Smooth muscle cell (in vitro differentiated cells): ENCODE results near the gene ANKRD33B. TPM values are rescaled to one million over a fixed set of nuclear protein-coding genes. Genes with fewer than 3 reads are reported as not detected.

ENCODE experiments used
- DNase-seq: peaks from one replicate; lab custom pipeline; 2025; ENCODE audit not compliant: unreplicated experiment; lab: John Stamatoyannopoulos, UW
- H2AFZ ChIP-seq: fragments of 200-600 bp; sonication (generic); 2 replicates; pipeline ENCODE4 v1.6.0; 2016; ENCODE audit warnings: antibody characterized with exemption, low read depth, mild to moderate bottlenecking
- H3F3A ChIP-seq: fragments of 200-600 bp; sonication (generic); 2 replicates; pipeline ENCODE4 v1.6.0; 2017; ENCODE audit warnings: antibody characterized with exemption, low read depth
- H3K27ac ChIP-seq: fragments of 200-600 bp; sonication (generic); 2 replicates; pipeline ENCODE4 v1.5.1; 2016; ENCODE audit warnings: low read depth, mild to moderate bottlenecking
- H3K27me3 ChIP-seq: fragments of 200-600 bp; sonication (generic); 2 replicates; pipeline ENCODE4 v1.6.1; 2016; ENCODE audit warnings: low read depth, mild to moderate bottlenecking
- H3K36me3 ChIP-seq: fragments of 200-600 bp; sonication (generic); 2 replicates; pipeline ENCODE4 v1.5.1; 2016; ENCODE audit warnings: low read depth
- H3K4me1 ChIP-seq: fragments of 200-600 bp; sonication (generic); 2 replicates; pipeline ENCODE4 v1.5.1; 2016; ENCODE audit warnings: low read depth
- H3K4me2 ChIP-seq: fragments of 200-600 bp; sonication (generic); 2 replicates; pipeline ENCODE4 v1.6.0; 2016; ENCODE audit warnings: mild to moderate bottlenecking
- H3K4me3 ChIP-seq: fragments of 200-600 bp; sonication (generic); 2 replicates; pipeline ENCODE4 v1.5.1; 2016; ENCODE audit warnings: mild to moderate bottlenecking
- H3K79me2 ChIP-seq: fragments of 200-600 bp; sonication (generic); 2 replicates; pipeline ENCODE4 v1.6.0; 2016; ENCODE audit warnings: low read depth, mild to moderate bottlenecking
- H3K9ac ChIP-seq: fragments of 200-600 bp; sonication (generic); 2 replicates; pipeline ENCODE4 v1.6.0; 2016; ENCODE audit warnings: low read depth
- H3K9me3 ChIP-seq: fragments of 200-600 bp; sonication (generic); replicated peaks from 2 replicates; pipeline ENCODE4 v1.5.1; 2016; ENCODE audit warnings: low read depth
- H4K20me1 ChIP-seq: fragments of 200-600 bp; sonication (generic); 2 replicates; pipeline ENCODE4 v1.6.0; 2016; ENCODE audit warnings: low read depth
- CTCF ChIP-seq: fragments of 200-600 bp; sonication (generic); IDR thresholded peaks from 2 replicates; pipeline ENCODE4 v1.5.1; 2017; ENCODE audit warnings: borderline replicate concordance, mild to moderate bottlenecking, antibody characterized with exemption; ENCODE audit not compliant: insufficient read depth, poor library complexity, severe bottlenecking
- WGBS: methylation state at CpG from one replicate; pipeline ENCODE4 v1.1.7; 2016; ENCODE audit warnings: low lambda C conversion rate; 5-methylcytosine and 5-hydroxymethylcytosine counted together
- polyA plus RNA-seq: library from polyadenylated mRNA; unstranded; fragments of >200 nt; fragmentation: Nextera tagmentation; extraction: Ambion mirVana; gene quantifications from 2 replicates; pipeline ENCODE4 v1.2.1, GENCODE V29; 2016
- total RNA-seq: library from RNA; depleted of rRNA; stranded (reverse); fragments of >200 nt; gene quantifications from 2 replicates; pipeline ENCODE4 v1.2.3, GENCODE V29; 2014

ANKRD33B gene
- total and polyA plus RNA-seq, 2 experiments from 2014 or later: 1.2 to 2.2 TPM

DNA sequence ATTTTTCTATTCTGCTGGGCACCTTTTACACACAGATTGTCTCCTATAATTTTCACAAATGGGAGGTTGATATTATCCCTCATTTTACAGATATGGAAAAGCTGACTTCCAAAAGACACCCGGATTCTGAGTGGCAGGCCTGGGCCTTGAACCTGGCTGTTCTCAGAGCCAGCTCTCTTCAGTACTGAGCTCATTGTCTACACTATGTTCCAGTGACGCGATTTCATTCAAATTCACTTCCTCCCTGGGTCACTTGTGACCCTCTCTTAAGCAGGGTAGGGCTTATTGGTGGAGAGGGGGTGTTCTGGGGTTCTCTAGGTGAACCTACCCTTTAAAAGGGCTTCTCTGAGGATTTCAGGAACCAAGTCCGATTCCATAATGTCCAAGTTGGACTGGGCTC, 70.2 kb downstream of the ANKRD33B start:
- Histone ChIP-seq H3K4me2 (no peak overlapping the region), H4K20me1 (peaks cover 3% of the 10 kb centered on the region), H3K4me3 (no peak overlapping the region), H3F3A (no peaks in the 10 kb centered on the region), H3K9ac (no peak overlapping the region), H3K79me2 (no peaks in the 10 kb centered on the region), H3K27me3 (no peaks in the 10 kb centered on the region), H2AFZ (no peak overlapping the region), H3K9me3 (no peaks in the 10 kb centered on the region), H3K36me3 (no peaks in the 10 kb centered on the region), H3K27ac (no peak overlapping the region), H3K4me1 (no peaks in the 10 kb centered on the region)
- no peak for DNase-seq
- TF ChIP-seq CTCF: no peak
- WGBS: 98% methylated on average over 4 of the region's 4 CpGs

DNA sequence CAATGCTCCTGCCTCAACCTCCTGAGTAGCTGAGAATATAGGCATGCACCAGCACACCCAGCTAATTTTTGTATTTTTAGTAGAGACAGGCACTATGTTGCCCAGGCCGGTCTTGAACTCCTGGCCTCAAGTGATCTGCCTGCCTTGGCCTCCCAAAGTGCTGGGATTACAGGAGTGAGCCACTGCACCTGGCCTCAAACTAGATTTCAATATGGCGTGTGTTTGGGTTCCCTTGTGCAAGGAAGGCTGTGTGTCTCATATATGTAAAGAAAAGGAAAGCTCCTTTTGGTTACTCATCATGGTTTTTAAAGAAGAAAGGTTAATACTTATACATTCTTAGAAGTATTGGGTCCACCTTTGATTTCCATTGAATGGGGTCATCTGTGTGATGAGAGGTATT, 70.7 kb downstream of the ANKRD33B start:
- H2AFZ ChIP-seq: no peak overlapping the region
- no peaks in the 10 kb centered on the region for H3K9me3 ChIP-seq
- no peaks in the 10 kb centered on the region for H3F3A ChIP-seq
- H3K27me3 ChIP-seq: no peaks in the 10 kb centered on the region
- no peaks in the 10 kb centered on the region for H3K79me2 ChIP-seq
- DNase-seq: no peak
- no peaks in the 10 kb centered on the region for H3K4me1 ChIP-seq
- H3K9ac ChIP-seq: no peak overlapping the region
- H3K4me3 ChIP-seq: no peak overlapping the region
- TF ChIP-seq CTCF: no peak
- H3K4me2 ChIP-seq: no peak overlapping the region
- no peak overlapping the region for H3K27ac ChIP-seq
- no peaks in the 10 kb centered on the region for H3K36me3 ChIP-seq
- peaks cover 3% of the 10 kb centered on the region for H4K20me1 ChIP-seq
- WGBS: 100% methylated on average over 2 of the region's 2 CpGs

DNA sequence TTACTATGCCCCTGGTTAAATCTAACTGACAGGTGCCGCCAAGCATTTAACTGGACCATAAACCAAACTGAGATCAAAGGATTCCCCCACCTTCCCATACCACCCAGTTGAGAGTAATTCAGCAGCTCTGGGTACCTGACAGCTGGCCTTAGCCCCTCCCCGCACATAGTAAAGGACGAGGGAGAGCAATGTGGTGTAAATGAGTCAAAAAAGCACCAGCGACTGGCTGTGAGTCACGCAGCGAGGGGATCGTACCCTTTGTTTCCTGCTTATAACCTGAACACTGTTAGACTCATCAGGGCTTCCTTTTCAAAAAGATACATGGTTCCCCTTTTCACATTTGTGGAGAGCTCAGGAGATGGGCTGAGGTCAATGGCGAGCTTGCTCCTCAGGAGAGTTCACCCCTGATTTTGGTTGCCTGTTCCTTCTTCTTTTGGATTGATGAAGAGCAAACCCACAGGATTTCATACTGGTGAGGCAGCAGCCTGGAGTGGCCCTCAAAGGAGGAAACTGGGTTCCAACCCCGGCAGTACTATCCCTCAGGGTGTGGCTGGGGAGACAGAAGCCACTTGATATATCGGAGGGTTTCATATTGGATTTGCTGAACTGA, 71.5 kb downstream of the ANKRD33B start:
- no peaks in the 10 kb centered on the region for H3F3A ChIP-seq
- 45% methylated on average over 10 of the region's 10 CpGs for WGBS
- H3K4me3 ChIP-seq: no peak overlapping the region
- no peak for DNase-seq
- H3K27ac ChIP-seq: no peak overlapping the region
- H2AFZ ChIP-seq: no peak overlapping the region
- no peak overlapping the region for H3K9ac ChIP-seq
- no peak overlapping the region for H3K4me2 ChIP-seq
- H3K79me2 ChIP-seq: no peaks in the 10 kb centered on the region
- H3K36me3 ChIP-seq: no peaks in the 10 kb centered on the region
- H3K4me1 ChIP-seq: no peaks in the 10 kb centered on the region
- H4K20me1 ChIP-seq: peaks cover 3% of the 10 kb centered on the region
- TF ChIP-seq CTCF: no peak
- H3K9me3 ChIP-seq: no peaks in the 10 kb centered on the region
- H3K27me3 ChIP-seq: no peaks in the 10 kb centered on the region

DNA sequence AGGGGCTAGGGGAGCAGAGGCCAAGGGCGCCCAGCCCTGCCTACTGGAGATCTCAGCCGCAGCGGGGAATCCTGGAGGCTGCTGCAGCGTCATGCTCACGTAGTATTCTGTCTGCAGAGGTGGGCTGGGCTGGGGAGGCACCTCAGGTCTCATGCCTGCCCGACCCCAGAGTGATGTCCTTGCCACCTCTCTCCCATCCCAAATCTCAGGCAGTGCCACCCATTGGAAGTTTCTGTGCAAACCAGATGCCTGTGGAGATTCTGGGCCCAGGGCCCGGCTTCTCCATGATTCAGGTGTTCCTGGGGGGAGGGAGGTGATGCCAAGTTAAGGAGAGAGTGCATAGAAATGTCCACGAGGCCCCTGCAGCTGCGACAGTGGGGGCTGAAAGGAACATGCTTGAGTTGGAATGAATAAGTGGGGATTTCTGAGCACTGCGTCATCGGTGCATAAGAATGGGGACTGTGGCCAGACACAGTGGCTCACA, 72.0 kb downstream of the ANKRD33B start:
- Histone ChIP-seq H3K4me2 (no peak overlapping the region), H3F3A (no peaks in the 10 kb centered on the region), H3K4me3 (no peak overlapping the region), H3K36me3 (no peaks in the 10 kb centered on the region), H3K79me2 (no peaks in the 10 kb centered on the region), H3K9ac (no peak overlapping the region), H3K27me3 (no peaks in the 10 kb centered on the region), H3K4me1 (no peaks in the 10 kb centered on the region), H3K27ac (no peak overlapping the region), H2AFZ (no peak overlapping the region), H3K9me3 (no peaks in the 10 kb centered on the region), H4K20me1 (peaks cover 3% of the 10 kb centered on the region)
- no peak for TF ChIP-seq CTCF
- 67% methylated on average over 11 of the region's 11 CpGs for WGBS
- DNase-seq: no peak
